ENCODE results near the gene TFB1M. TPM values are rescaled to one million over a fixed set of nuclear protein-coding genes. Genes with fewer than 3 reads are reported as not detected.

Gene TFB1M
- total and polyA plus RNA-seq, 2 donors (not counting 3 experiments of a cell fraction or from before 2014, with no cell fraction given), result 12.9 to 35.5 TPM

Other genes with a start within 250 kb of the TFB1M start
- gene CLDN20, start 50.5 kb downstream of the TFB1M start, total RNA-seq, result not detected in 2 replicates
- gene CLDN20, start 50.5 kb downstream of the TFB1M start, polyA plus RNA-seq, result not detected in 2 replicates
- gene NOX3, start 141.4 kb upstream of the TFB1M start, total RNA-seq, result not detected in 2 replicates
- not detected in 2 replicates for gene NOX3, start 141.4 kb upstream of the TFB1M start, polyA plus RNA-seq

Measured in endothelial cell of umbilical vein (primary cell).